ENCODE results near the gene CCDC15.

Gene CCDC15

GRCh38 chr11:125064070-125064469, 110.1 kb downstream of the CCDC15 start:
- DNase-seq (ENCODE audit: low spot score): no peak

DNA sequence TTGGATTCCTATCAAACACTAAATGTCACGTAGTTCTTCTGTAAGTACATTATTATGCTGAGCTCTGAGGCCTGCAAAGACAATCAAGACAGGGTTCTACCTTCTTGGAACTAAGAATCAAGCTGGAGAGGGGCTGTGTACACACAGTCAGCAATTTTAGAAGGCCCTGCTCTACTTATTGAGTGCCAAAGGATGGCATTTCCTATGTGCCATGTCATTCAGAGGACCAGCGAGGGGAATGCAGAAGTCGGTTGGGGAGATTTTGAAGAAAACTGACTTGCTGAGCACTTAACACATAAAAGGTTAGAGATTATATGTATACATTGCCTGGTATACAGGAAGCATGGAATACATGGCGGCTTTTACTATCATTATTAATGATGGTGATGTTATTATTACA, 114.4 kb downstream of the CCDC15 start:
- no peak for DNase-seq (ENCODE audit: low spot score)

DNA sequence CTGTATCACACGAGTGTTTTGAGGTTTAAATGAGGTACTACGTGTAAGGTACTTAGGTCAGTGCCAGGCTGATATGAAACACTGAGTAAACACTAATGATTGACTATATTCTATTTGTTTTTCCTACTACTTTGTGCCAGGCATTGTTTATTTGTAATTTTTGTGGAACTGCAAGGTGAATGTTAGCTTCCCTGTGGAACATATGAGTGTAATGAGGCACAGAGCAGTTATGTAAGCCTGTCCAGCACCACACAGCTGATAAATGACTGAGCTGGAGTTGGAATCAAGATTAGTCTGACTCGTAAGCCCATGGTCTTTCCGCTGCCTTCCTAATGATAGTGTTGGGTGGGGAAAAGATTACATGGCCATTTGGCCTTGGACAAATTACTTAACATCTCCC, 115.0 kb downstream of the CCDC15 start:
- DNase-seq (ENCODE audit: low spot score): no peak

- DNase-seq (ENCODE audit: low spot score): no peak
Observed at GRCh38 chr11:125069796-125070195, 115.8 kb downstream of the CCDC15 start.

DNA sequence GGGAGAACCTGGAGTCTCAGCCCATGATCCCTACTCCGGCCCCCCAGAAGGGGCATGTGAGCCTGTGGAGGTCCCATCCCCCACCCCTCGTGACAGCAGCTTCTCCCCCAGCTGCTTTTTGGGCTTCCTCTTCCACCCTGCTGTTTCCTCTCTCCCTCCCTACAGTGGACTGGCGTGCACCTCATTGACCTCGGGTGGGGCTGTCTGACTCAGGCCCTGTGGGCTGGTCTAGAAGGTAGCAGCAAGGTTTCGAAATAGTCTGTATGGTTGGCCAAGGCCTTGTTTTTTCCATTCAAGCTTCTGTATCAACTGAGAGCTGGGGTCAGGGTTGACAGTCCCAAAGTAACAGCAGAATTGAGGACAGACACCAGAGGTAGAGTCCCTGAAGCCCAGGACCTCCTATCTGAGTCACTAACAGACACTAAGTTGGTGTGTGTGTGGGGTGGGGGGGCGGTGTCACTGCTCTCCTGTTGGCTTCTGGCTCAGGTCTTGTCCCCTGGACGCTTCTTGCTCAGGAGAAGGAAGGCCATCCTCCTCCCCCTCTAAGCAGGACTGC, 116.8 kb downstream of the CCDC15 start:
- DNase-seq (ENCODE audit: low spot score): no peak

DNA sequence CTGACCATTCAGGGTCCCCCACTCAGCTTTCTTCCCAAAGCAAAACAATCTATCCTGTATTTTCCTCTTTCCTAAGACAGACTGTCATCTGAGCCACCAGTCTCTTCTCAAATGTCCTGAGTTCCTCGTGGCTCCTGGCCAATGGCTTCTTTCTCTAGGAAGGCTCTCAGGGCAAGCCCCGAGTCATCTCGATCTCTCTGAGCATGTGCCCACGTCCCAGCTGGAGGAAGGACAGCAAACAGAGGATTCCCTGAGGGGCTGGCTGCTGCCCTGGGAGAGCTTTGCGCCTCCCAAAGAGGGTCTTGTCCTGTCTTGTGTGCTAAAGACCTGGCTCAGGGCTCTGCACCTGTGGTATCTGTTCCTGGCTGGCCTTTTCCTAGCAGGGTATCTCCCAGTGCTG, 117.4 kb downstream of the CCDC15 start:
- no peak for DNase-seq (ENCODE audit: low spot score)

- DNase-seq (ENCODE audit: low spot score): no peak
Observed at GRCh38 chr11:125071846-125072217, 117.8 kb downstream of the CCDC15 start.

GRCh38 chr11:125072218-125072960, 118.4 kb downstream of the CCDC15 start:
- no peak for DNase-seq (ENCODE audit: low spot score)

- no peak for DNase-seq (ENCODE audit: low spot score)
Observed at GRCh38 chr11:125072961-125073590, 119.1 kb downstream of the CCDC15 start.

GRCh38 chr11:125073616-125074483, 119.8 kb downstream of the CCDC15 start:
- DNase-seq (ENCODE audit: low spot score): no peak

DNA sequence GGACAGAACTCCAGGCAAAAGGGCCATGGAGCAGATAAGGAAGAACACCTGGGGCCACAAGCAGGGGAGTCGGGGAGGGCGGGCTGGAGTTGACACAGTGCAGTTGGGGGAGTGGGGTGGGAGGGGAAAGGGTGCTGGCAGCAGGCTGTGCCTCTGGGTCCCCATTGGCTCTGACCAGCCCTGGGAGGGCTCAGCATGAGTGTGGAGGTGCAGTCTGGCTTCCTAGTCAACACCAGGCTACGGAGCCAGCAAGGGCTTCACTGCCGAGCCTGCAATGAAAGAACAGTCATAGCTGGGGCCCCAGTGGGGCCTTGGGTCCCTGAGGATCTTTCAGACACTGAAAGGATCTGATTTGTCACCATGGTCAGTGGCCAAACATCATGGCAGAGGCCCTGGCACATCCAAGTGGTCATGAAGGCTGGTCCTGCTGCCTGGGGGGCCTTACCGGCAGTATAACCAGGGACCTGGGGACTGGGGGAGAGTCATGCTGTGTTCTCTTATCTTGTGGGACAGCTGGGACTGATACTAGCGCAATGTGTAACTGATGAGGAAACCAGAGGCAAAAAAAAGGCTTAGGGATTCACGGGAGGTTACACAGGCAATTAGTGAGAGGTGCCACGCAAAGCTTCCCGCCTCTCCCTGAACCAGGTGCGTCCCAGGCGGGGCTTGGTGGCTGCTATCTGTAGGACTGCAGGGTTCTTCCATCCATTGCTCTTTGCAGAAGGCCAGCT, 120.7 kb downstream of the CCDC15 start:
- DNase-seq (ENCODE audit: low spot score): no peak

- DNase-seq (ENCODE audit: low spot score): no peak
Observed at GRCh38 chr11:125075242-125075625, 121.2 kb downstream of the CCDC15 start.

GRCh38 chr11:125075900-125076317, 121.9 kb downstream of the CCDC15 start:
- DNase-seq (ENCODE audit: low spot score): no peak

DNA sequence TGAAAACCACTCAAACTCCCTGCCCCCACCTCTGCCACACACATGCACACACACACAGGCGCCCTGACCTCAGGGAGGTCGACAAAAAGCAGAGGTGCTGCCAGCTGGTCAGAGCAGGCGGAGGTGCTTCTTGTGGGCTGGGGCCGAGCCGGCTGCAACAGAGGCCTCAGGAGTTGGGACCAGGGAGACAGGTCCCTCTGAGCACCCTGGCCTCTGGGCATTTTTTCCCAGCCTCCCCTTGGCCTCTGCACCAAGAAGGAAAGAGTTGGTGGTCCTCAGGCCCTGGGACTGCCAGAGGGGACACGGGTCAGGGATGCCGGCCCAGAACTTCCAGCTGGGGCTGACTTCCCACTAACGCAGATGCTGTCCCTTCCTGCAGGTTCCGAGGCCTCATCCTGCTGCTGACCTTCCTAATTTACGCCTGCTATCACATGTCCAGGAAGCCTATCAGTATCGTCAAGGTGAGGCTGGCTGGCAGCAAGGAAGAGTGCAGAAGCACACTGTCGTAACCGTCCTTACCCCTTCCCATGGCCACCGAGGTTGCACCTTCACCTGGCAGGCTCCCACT, 122.5 kb downstream of the CCDC15 start:
- DNase-seq (ENCODE audit: low spot score): no peak

DNA sequence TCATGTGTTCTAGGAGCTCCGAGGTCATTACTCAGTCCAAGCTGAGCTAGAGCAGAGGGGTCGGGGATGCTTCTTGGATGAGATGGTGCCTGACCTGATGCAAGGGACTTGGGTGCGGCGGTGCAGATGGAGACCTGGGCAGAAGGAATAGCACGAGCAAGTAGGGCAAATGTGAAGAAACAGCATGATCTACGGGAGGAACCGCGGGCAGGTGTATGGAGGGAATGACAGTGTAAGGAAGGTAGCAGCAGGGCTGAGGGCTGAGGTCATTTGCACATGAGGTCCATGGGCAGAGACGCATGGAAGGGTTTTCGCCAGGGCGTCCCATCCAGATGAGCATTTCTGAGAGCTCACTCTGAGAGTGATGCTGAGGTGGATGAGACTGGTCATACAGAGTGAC, 124.0 kb downstream of the CCDC15 start:
- DNase-seq (ENCODE audit: low spot score): no peak

- DNase-seq (ENCODE audit: low spot score): no peak
Observed at GRCh38 chr11:125078516-125079140, 124.6 kb downstream of the CCDC15 start.

DNA sequence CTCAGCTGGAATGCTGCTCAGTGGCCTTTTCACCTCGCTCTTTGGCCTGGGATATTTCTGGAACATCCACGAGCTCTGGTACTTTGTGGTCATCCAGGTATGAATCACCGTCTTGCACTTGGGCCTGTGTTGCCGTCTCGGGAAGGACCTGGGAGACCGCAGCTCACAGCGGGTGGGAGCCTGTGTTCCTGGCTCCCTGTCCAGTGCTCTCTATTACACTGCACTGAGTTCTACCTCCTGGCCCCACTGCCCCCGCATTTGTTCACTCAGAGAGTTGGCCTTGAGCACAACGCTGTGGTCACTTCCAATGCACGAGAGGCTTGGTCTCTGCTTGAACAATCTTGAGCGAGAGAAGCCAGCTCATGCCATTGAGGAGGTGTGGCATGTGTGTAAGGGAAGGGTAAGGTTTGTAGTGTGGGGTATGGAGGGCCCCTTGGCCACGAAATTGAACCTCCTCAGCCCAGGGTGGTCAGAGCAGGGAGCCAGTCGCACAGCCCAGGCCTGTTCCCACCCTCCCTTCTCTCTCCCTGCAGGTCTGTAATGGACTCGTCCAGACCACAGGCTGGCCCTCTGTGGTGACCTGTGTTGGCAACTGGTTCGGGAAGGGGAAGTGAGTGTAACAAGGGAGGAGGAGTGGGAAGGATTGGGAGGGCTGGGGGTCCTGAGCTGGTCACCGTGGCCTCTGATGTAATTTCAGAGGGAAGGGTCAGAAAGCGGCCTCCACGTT, 125.3 kb downstream of the CCDC15 start:
- DNase-seq (ENCODE audit: low spot score): no peak

DNA sequence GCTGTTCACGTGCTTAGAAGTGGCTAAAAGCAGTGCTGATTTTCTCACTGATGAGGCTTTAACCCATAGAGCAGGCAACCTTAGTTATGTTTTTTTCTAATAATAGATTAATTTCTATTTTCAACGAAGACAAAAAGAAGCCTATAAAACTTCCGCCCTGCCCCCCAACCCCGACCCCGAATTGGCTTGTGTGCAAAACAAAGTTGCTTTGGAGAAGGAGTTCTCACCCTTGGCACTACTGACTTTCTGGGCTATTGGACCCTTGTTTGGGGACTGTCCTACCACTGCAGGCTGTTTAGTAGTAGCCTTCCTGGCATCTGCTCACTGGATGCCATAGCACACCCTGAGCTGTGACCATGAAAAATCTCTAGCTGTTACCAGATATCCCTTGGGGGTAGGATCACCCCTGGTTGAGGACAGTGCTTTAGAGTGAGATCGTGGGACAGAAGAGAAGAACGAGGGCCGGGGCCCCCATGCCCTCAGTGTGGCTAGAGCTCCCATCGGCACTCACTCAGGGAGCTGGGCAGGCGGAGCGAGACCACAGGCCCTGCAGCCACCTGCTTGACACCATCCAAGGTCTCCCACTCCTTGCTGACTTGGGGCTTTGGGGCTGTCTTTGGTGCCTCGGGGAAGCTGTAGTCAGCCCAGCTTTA, 126.0 kb downstream of the CCDC15 start:
- DNase-seq (ENCODE audit: low spot score): no peak

- no peak for DNase-seq (ENCODE audit: low spot score)
Observed at GRCh38 chr11:125080531-125080911, 126.5 kb downstream of the CCDC15 start.
